ENCODE measurements around the gene ZNF474. TPM values are rescaled to one million over a fixed set of nuclear protein-coding genes. Genes with fewer than 3 reads are reported as not detected.
A peak's percentile ranks its signal among the peaks of the same experiment; 100 is the strongest.

The ZNF474 gene
- total RNA-seq, 2 donors from 2014 or later: 0.16 TPM; not detected in 1

- intact Hi-C loops (cut with DNase I): no loop called here
- DNase-seq (no peak), ATAC-seq (no peak)
Observed at GRCh38 chr5:122112733-122113558, 16.4 kb upstream of the ZNF474 start.

DNA sequence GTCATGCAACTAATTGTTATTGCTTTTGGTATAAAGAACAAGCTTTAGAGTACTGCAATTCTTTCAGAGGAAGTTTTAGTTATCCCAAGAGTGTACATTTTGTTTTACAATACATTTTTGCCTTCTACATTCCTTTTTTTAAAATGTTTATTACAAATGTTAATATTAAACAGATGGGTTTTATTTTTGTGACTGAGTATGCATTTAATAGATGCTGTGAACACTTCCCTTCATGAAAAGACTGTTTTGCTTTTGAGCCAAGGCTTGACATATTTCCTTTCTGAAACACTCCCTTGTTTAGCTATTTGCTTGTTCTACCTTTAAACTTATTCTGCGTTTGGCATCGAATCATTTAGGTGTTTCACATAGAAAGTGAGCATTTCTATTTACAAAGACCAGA lies 14.8 kb upstream of the ZNF474 start:
- no peak for ATAC-seq
- intact Hi-C loops (cut with DNase I): no loop called here
- no peak for DNase-seq

DNA sequence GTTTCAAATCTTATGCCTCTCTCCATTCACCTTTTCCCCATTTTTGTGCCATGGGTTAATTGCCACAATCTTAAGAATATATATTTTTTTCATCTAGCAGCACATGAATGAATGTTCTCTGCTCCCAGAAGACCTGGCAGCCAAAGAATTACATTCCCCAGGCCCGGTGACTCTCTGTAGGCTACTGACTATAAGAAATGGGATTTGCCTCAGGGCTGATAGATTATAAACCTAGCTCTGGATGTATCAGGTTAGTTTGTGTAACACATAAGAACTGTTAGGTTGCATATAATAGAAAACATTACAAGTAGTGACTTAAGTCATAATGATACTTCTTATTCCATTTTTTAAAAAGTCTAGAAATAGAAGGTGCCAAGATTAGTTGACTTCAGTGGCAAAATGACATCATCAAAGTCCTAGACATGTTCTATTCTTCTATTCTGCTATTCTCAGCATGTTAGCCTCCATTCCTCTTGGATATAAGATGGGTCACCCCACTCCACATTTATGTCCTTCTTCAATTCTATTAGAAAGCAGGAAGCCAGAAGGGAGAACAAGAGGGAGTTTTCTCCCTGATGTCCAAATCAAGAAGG lies 10.9 kb upstream of the ZNF474 start:
- intact Hi-C loops (cut with DNase I): no loop called here

DNA sequence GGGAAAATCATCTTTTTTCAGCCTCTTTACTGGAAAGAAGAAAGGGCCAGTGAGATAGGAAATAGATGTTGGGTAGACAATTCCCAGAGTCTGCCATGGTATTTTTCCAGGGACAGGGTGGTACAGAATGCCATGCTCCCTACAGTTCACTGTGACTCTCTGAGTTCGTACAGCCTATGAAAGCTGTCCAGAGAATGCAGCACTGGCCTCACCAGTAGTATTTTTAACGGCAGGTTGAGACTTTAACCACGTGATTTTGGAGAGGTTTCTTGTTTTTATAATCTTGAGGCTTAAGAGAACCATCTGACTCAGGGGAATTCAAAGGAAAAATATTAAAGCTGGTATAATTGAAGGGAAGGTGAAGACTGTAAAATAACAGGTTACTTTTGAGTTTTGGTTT lies 10.1 kb upstream of the ZNF474 start:
- no peak for DNase-seq
- no peak for ATAC-seq
- intact Hi-C loops (cut with DNase I): no loop called here

More for the DNA sequence above, 10.9 kb upstream of the ZNF474 start:
- ATAC-seq: no peak
- DNase-seq: no peak

GRCh38 chr5:122120493-122120892 lies 8.9 kb upstream of the ZNF474 start:
- ATAC-seq (no peak), DNase-seq (no peak)
- intact Hi-C loops (cut with DNase I): no loop called here

GRCh38 chr5:122120957-122121356 lies 8.4 kb upstream of the ZNF474 start:
- ATAC-seq (no peak), DNase-seq (no peak)
- intact Hi-C loops (cut with DNase I): no loop called here

DNA sequence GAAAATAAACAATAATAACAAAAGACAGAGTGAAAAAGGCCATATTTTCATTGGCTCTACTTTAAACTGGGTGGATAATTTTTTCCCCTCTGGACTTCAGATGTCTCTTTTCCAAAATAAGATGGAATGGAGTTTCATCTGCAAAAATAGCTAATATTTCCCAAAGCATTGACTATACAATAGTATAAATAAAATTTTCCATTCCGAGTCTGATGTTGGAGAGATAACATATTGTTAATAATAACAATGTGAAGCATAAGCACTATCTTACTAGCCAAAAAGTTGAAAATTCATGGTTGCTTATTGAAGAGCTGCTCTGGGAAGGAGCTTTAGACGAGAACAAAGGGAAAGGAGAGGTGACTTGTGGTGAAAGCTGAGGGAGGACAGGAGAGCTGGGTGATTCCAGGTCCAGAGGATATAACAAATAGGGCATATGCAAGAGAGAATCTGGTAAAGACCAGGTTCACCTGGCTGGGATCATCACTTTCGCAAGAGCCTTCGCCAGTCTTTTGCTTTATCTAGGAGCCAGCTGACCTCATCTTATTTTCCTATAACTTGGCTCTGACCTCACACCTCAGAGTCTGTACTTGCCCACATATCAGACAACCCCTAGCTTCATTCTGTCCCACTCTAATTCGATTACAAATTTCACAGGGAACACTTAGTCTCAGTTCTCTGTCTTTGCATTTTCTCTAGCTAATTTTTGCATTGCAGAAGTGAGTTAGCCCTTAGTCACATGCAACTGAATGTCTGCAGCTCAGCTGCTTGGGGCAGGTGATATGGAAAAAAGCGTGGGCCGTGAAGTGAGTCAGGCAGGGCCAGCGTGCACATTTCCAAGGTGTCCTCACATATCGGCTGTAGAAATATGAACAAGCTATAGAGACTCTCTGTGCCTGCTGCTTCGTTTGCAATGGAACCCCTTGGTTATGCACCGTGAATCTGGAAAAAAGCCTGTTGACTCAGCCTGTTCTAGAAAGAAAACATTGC lies 7.6 kb upstream of the ZNF474 start:
- intact Hi-C loops (cut with DNase I): no loop called here
- DNase-seq (no peak), ATAC-seq (no peak)

DNA sequence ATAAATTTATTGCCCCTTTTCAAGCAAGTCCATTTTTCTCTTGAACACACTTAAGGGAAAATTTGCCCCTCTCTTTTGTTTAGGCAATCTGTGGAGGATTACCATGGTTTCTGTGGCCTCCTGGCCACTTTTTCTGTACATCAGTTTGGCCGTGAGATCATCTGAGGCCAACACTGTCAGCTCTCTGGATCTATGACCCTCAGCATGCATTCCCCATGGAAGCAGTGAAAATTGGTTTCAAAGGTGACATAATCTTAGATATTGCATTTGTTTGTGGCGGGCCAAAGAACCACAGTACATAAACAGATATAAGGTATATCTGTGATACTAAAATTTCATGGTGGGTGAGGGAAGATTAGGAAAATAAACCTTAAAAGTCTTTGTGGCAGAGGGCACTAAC lies 4.6 kb upstream of the ZNF474 start:
- intact Hi-C loops (cut with DNase I): no loop called here
- ATAC-seq: no peak
- DNase-seq: no peak

GRCh38 chr5:122126177-122126755 lies 3.1 kb upstream of the ZNF474 start:
- DNase-seq (no peak), ATAC-seq (no peak)
- intact Hi-C loops (cut with DNase I): no loop called here

DNA sequence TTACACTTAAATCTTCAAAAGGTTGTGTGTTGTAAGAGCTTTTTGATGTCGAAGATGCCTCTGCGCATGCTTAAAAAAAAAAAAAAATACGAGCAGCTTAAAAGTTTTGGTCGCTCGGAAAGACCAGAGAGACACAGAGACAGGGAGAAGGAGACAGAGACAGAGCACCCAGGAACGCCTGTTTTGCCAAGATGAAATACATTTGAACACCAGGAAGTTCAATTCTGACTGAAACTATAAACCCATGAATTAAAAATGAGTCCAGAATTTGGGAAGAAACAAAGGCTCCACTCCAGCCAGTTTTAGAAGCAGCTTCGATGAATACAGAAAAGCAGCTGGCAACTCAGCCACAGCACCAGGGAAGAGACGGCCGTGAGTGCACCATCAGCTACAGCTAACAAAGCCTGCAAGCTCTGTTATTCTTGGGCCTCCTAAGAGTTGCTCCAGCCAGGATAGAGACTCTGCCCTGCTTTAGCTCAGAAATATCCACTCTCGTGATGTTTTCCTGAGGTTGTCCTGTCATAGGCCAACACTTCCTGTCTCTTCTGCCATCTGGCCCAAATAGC lies 2.5 kb upstream of the ZNF474 start:
- DNase-seq: no peak
- ATAC-seq: peak; percentile 63 to 83
- intact Hi-C loops (cut with DNase I): no loop called here

- intact Hi-C loops (cut with DNase I): no loop called here
- no peak for DNase-seq
- ATAC-seq: no peak
Observed at GRCh38 chr5:122130152-122130551, 806 bp downstream of the ZNF474 start.

- intact Hi-C loops (cut with DNase I): no loop called here
Observed at GRCh38 chr5:122137702-122138101, 8.4 kb downstream of the ZNF474 start.

GRCh38 chr5:122138356-122138755 lies 9.0 kb downstream of the ZNF474 start:
- intact Hi-C loops (cut with DNase I): no loop called here

More at GRCh38 chr5:122137702-122138101, 8.4 kb downstream of the ZNF474 start:
- no peak for ATAC-seq
- DNase-seq: no peak

GRCh38 chr5:122140900-122141299 lies 11.6 kb downstream of the ZNF474 start:
- intact Hi-C loops (cut with DNase I): no loop called here
- no peak for ATAC-seq
- no peak for DNase-seq

More at GRCh38 chr5:122138356-122138755, 9.0 kb downstream of the ZNF474 start:
- DNase-seq (no peak), ATAC-seq (no peak)

DNA sequence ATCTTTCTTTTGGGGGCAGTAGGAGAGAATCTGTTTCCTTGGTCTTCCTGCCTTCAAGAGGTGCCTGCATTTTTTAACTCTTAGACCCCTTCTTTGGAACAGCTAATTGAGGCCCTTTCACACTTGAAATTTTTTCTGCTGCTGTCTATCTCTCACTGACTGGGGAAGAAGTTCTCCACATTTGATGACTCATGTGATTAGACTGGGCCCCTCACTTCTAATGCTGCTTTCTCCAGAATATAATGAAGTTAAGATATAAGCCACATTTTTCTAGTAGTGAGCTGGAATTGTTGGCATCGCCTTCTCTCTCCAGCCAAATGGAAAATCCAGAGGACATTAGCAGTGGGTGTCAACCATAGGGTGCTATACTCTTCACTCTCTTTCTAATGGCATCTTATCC lies 12.4 kb downstream of the ZNF474 start:
- no peak for ATAC-seq
- no peak for DNase-seq
- intact Hi-C loops (cut with DNase I): no loop called here

DNA sequence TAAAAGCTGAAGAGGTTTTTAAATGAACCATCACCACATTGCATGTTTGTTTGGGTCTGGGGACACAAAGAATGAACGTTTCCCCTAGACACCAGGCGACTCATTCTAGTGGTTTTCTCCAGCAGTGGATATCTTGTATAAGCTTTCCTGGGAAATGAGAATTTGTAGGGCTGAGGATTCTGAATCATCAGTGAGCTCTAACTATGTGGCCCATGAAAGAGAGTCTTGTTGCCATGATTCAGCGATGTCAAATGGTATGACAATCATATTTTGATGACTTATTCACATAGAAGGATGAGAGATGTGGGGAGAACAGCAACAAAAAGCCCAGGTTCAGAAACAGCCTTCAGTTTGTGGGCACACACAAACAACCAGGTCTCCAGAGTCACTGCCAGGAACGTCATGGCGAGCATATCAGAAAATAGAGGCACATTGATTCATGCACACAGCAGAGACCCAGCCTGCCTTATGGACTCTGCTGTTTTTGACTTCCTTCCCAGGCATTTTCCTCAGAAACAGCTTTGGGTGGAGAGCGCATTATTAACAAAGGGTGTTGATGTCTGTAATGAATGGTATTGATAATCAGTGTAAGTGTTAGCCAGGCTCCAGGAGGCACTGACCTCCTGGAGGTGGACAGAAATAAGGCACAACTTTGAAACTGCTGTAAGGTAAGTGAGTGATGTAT lies 13.3 kb downstream of the ZNF474 start:
- DNase-seq: no peak
- peak in 1 of 2 donors; percentile 35 for ATAC-seq
- intact Hi-C loops (cut with DNase I): no loop called here

DNA sequence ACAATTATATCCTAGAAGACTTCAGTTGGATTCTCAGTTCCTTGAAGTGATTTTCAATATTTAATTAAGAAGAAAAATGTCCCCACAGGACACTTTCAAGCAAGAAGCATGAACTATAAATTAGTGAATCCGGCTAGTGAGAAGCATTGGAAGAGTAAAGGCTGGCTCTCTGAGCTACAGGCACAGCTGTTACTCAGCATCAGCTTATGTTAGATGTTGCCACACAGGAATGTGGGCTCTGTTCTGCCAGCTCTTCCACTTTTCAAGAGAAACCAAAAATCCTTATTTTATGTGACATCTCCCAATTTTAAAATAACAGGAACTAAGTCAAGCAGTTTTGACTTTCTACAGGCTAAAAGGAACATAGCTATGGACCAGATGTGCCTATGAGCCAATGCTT lies 14.9 kb downstream of the ZNF474 start:
- ATAC-seq: no peak
- intact Hi-C loops (cut with DNase I): no loop called here

GRCh38 chr5:122145906-122146305 lies 16.6 kb downstream of the ZNF474 start:
- intact Hi-C loops (cut with DNase I): no loop called here
- no peak for DNase-seq
- ATAC-seq: no peak

More for the DNA sequence above, 14.9 kb downstream of the ZNF474 start:
- DNase-seq: no peak

Measured in left cardiac atrium (tissue), 4 donors.